ENCODE results near the gene PAQR7. TPM values are rescaled to one million over a fixed set of nuclear protein-coding genes. Genes with fewer than 3 reads are reported as not detected.
A peak's percentile ranks its signal among the peaks of the same experiment; 100 is the strongest.

Gene PAQR7
- total RNA-seq (2022) (13.6 and 15.9 TPM in 2 replicates), Bru-seq, nascent RNA (percentile 58 among the genes with signal in this experiment), BruChase-seq, experiment 1, labeled RNA remaining after a 6-hour chase (percentile 73 among the genes with signal in this experiment), BruChase-seq, experiment 2, labeled RNA remaining after a 2-hour chase (percentile 75 among the genes with signal in this experiment)
- long read RNA-seq, partial matches to known transcripts: 0 of 2 reads
- long read RNA-seq, other reads (novel, unspliced or antisense): 2 of 2 reads

- CTCF ChIA-PET: interaction anchor here (1.2 to 2.2 kb wide), 3 partner anchors 10 to 20 kb away, joined by 3 to 10 read pairs (median 4); no protein-coding TSS in a partner anchor
- intact Hi-C loops (cut with micrococcal nuclease; ENCODE audit: unreplicated experiment): no loop called here
- Mint-ChIP-seq H3K4me1 (ENCODE audit: low read depth, unreplicated experiment) (peaks cover 25% of the 10 kb centered on the region), H3K36me3 (ENCODE audit: insufficient read depth, unreplicated experiment) (peaks cover 15% of the 10 kb centered on the region), H3K9me3 (ENCODE audit: low read depth, unreplicated experiment) (no peaks in the 10 kb centered on the region), H3K4me3 (ENCODE audit: low read depth, unreplicated experiment) (peak within 1 kb of the TSS; percentile 80), H3K27ac (ENCODE audit: unreplicated experiment) (peak within 1 kb of the TSS; percentile 35), H3K27me3 (ENCODE audit: unreplicated experiment) (no peaks in the 10 kb centered on the region)
- no peak for TF ChIP-seq CTCF (IDR thresholded peaks at IDR 0.05; ENCODE audit: unreplicated experiment)
- BruUV-seq (replicated peaks): no TSS peak
- peak; percentile 74 for DNase-seq
These were observed at the start of gene PAQR7 for GRCh38 chr1:25875154-25875855. TSS of gene PAQR7 (minus strand) at chr1:25875708. CDS start at chr1:25863839, 11,869 bp downstream.

GRCh38 chr1:25924454-25924853 lies 48.9 kb upstream of the PAQR7 start:
- TF ChIP-seq CTCF (IDR thresholded peaks at IDR 0.05; ENCODE audit: unreplicated experiment): no peak
- no peak overlapping the region for H3K27ac Mint-ChIP-seq (ENCODE audit: unreplicated experiment)
- intact Hi-C loops (cut with micrococcal nuclease; ENCODE audit: unreplicated experiment): no loop called here
- H3K4me1 Mint-ChIP-seq (ENCODE audit: low read depth, unreplicated experiment): no peaks in the 10 kb centered on the region
- no TSS peak for BruUV-seq (replicated peaks)
- no peaks in the 10 kb centered on the region for H3K9me3 Mint-ChIP-seq (ENCODE audit: low read depth, unreplicated experiment)
- no peak overlapping the region for H3K4me3 Mint-ChIP-seq (ENCODE audit: low read depth, unreplicated experiment)
- CTCF ChIA-PET: interaction anchor here (0.6 kb wide), 1 partner anchor 57 kb away, joined by 6 read pairs; no protein-coding TSS in a partner anchor
- no peak for DNase-seq
- peaks cover 6% of the 10 kb centered on the region for H3K36me3 Mint-ChIP-seq (ENCODE audit: insufficient read depth, unreplicated experiment)
- H3K27me3 Mint-ChIP-seq (ENCODE audit: unreplicated experiment): peaks cover 29% of the 10 kb centered on the region

DNA sequence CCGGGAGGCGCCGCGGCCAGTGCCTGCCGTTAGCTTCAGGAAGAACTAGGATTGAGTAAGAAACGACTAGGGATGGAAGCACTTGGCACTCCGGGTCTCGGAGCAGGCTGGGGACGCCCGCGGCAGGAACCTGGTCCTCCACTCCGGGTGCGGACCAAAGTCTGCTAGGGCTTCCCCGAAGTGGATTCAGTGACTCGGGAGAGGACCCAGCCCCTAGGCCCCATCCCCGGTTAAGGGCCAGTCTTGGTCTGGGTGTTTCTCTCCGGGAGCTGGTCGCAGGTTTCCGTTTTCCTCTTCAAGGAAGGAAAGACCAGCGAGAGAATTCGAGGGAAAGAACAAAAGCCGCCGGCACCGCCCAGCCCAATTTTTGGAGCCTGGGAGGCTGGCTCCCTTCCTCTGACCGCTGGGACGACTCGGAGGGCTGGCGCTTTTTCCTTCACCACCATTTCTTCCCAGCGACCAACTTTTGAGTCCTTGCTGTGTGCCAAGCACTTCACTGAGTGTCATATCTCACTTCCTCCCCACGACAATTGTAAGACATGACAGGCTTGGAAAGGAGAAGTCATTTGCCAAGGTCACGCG lies 47.6 kb upstream of the PAQR7 start:
- H3K36me3 Mint-ChIP-seq (ENCODE audit: insufficient read depth, unreplicated experiment): peaks cover 6% of the 10 kb centered on the region
- intact Hi-C loops (cut with micrococcal nuclease; ENCODE audit: unreplicated experiment): no loop called here
- no TSS peak for BruUV-seq (replicated peaks)
- H3K9me3 Mint-ChIP-seq (ENCODE audit: low read depth, unreplicated experiment): no peaks in the 10 kb centered on the region
- H3K27me3 Mint-ChIP-seq (ENCODE audit: unreplicated experiment): peaks cover 29% of the 10 kb centered on the region
- CTCF ChIA-PET: interaction anchor here (0.6 kb wide), 1 partner anchor 1450 kb away, joined by 5 read pairs; no protein-coding TSS in a partner anchor
- H3K4me3 Mint-ChIP-seq (ENCODE audit: low read depth, unreplicated experiment): peak overlapping the region; percentile 71
- peak; percentile 15 for DNase-seq
- TF ChIP-seq CTCF (IDR thresholded peaks at IDR 0.05; ENCODE audit: unreplicated experiment): no peak
- H3K4me1 Mint-ChIP-seq (ENCODE audit: low read depth, unreplicated experiment): no peaks in the 10 kb centered on the region
- no peak overlapping the region for H3K27ac Mint-ChIP-seq (ENCODE audit: unreplicated experiment)

GRCh38 chr1:25922056-25922970 lies 46.8 kb upstream of the PAQR7 start:
- H3K36me3 Mint-ChIP-seq (ENCODE audit: insufficient read depth, unreplicated experiment): peaks cover 6% of the 10 kb centered on the region
- H3K27ac Mint-ChIP-seq (ENCODE audit: unreplicated experiment): no peak overlapping the region
- H3K9me3 Mint-ChIP-seq (ENCODE audit: low read depth, unreplicated experiment): no peaks in the 10 kb centered on the region
- DNase-seq: peak; percentile 5
- CTCF ChIA-PET: no interaction called here
- no peak for TF ChIP-seq CTCF (IDR thresholded peaks at IDR 0.05; ENCODE audit: unreplicated experiment)
- peak overlapping the region; percentile 71 for H3K4me3 Mint-ChIP-seq (ENCODE audit: low read depth, unreplicated experiment)
- BruUV-seq (replicated peaks): no TSS peak
- no peaks in the 10 kb centered on the region for H3K4me1 Mint-ChIP-seq (ENCODE audit: low read depth, unreplicated experiment)
- peaks cover 29% of the 10 kb centered on the region for H3K27me3 Mint-ChIP-seq (ENCODE audit: unreplicated experiment)
- intact Hi-C loops (cut with micrococcal nuclease; ENCODE audit: unreplicated experiment): no loop called here

All from Calu3 (cell line).